DMS79 (cell line): ENCODE data around the gene RAB3IL1.

Experiments used
- DNase-seq: peaks from one replicate; lab custom pipeline; 2025; lab: John Stamatoyannopoulos, UW

The RAB3IL1 gene

GRCh38 chr11:61952882-61953281 lies 35.5 kb upstream of the RAB3IL1 start:
- no peak for DNase-seq

GRCh38 chr11:61951484-61952135 lies 34.2 kb upstream of the RAB3IL1 start:
- no peak for DNase-seq

- DNase-seq, result no peak
These were observed 32.7 kb upstream of the RAB3IL1 start, which contains the start of gene BEST1 for GRCh38 chr11:61950035-61950547. Gene BEST1, plus strand, starts transcription at chr11:61950351. Its CDS starts 1,456 bp downstream, at chr11:61951807.

- DNase-seq, result peak; percentile 84
These were observed 32.0 kb upstream of the RAB3IL1 start for GRCh38 chr11:61949169-61950034.

GRCh38 chr11:61948505-61948904 lies 31.1 kb upstream of the RAB3IL1 start:
- no peak for DNase-seq

- peak; percentile 61 for DNase-seq
These were observed 30.3 kb upstream of the RAB3IL1 start for GRCh38 chr11:61947486-61948210.

GRCh38 chr11:61946894-61947293 lies 29.5 kb upstream of the RAB3IL1 start:
- DNase-seq, result no peak

- DNase-seq, result no peak
These were observed 27.8 kb upstream of the RAB3IL1 start for GRCh38 chr11:61945191-61945590.

GRCh38 chr11:61940466-61940865 lies 23.1 kb upstream of the RAB3IL1 start:
- DNase-seq, result no peak

- DNase-seq, result no peak
These were observed 18.5 kb upstream of the RAB3IL1 start for GRCh38 chr11:61935861-61936260.

GRCh38 chr11:61930933-61931332 lies 13.6 kb upstream of the RAB3IL1 start:
- DNase-seq, result no peak

GRCh38 chr11:61928606-61929005 lies 11.2 kb upstream of the RAB3IL1 start:
- DNase-seq, result no peak

- no peak for DNase-seq
These were observed 10.1 kb upstream of the RAB3IL1 start for GRCh38 chr11:61927501-61927900.

GRCh38 chr11:61926235-61926634 lies 8.9 kb upstream of the RAB3IL1 start:
- DNase-seq, result no peak

- DNase-seq, result no peak
These were observed 8.4 kb upstream of the RAB3IL1 start for GRCh38 chr11:61925736-61926135.

GRCh38 chr11:61924064-61924455 lies 6.7 kb upstream of the RAB3IL1 start:
- DNase-seq, result no peak

GRCh38 chr11:61923166-61924063 lies 6.0 kb upstream of the RAB3IL1 start:
- no peak for DNase-seq

- DNase-seq, result no peak
These were observed 5.2 kb upstream of the RAB3IL1 start for GRCh38 chr11:61922539-61922938.

- no peak for DNase-seq
These were observed 4.1 kb upstream of the RAB3IL1 start for GRCh38 chr11:61921446-61921845.

- DNase-seq, result peak; percentile 6
These were observed 2.6 kb upstream of the RAB3IL1 start for GRCh38 chr11:61919705-61920631.
